GM23338 (cell line): Measurements from ENCODE around the gene PLXNB2.

Experiments
- EZH2 ChIP-seq: fragments of 200-600 bp; sonication (generic); IDR thresholded peaks from one replicate; pipeline ENCODE4 v1.8.0; 2017; ENCODE audit warnings: antibody characterized with exemption, mild to moderate bottlenecking, low read depth; ENCODE audit not compliant: unreplicated experiment
- POLR2AphosphoS5 ChIP-seq: IDR thresholded peaks from 2 replicates; pipeline ENCODE4 v1.6.1; 2016; ENCODE audit warnings: antibody characterized with exemption, low read depth
- TF ChIP-seq, protein P1 (sequence below), 2 experiments: fragments of 200-600 bp in 1 of 2; sonication (generic) in 1 of 2; conservative IDR thresholded peaks; 2 replicates each; pipeline versions ENCODE4 v1.5.1 to v1.6.1; 2016 to 2017; ENCODE audit warnings: antibody characterized with exemption in 2 of 2, low read depth in 2 of 2, mild to moderate bottlenecking in 2 of 2, moderate library complexity in 1 of 2

DNA sequence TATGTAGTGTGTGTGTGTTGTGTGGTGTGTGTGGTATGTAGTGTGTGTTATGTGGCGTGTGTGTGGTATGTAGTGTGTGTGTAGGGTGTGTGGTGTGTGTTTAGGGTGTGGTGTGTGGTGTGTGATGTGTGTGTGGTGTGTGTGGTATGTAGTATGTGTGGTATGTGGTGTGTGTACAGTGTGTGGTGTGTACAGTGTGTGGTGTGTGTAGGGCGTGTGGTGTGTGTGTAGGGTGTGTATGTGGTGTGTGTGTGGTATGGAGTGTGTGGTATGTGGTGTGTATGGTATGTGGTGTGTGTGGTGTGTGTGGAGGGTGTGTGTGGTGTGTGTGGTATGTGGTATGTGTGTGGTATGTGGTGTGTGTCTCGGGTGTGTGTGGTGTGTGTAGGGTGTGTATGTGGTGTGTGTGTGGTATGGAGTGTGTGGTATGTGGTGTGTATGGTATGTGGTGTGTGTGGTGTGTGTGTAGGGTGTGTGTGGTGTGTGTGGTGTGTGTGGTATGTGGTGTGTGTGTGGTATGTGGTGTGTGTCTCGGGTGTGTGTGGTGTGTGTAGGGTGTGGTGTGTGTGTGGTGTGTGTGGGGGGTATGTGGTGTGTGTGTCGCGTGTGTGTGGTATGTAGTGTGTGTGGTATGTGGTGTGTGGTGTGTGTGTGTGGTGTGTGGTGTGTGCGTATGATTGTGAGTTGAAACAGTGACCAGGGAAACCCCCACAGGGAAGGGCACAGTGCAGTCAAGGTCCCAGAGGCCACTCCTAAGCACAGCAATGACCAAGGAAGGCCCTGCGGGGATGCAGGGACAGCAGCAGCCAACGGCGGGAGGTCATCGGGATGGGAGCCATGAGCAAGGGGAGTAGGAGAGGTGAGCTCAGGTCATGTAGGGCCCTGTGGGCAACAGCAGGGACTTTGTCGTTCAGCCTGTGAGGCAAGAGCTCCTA, 32.8 kb upstream of the PLXNB2 start:
- TF ChIP-seq POLR2AphosphoS5: no peak
- TF ChIP-seq, protein P1, sequence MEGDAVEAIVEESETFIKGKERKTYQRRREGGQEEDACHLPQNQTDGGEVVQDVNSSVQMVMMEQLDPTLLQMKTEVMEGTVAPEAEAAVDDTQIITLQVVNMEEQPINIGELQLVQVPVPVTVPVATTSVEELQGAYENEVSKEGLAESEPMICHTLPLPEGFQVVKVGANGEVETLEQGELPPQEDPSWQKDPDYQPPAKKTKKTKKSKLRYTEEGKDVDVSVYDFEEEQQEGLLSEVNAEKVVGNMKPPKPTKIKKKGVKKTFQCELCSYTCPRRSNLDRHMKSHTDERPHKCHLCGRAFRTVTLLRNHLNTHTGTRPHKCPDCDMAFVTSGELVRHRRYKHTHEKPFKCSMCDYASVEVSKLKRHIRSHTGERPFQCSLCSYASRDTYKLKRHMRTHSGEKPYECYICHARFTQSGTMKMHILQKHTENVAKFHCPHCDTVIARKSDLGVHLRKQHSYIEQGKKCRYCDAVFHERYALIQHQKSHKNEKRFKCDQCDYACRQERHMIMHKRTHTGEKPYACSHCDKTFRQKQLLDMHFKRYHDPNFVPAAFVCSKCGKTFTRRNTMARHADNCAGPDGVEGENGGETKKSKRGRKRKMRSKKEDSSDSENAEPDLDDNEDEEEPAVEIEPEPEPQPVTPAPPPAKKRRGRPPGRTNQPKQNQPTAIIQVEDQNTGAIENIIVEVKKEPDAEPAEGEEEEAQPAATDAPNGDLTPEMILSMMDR (conservative IDR thresholded peaks at IDR 0.05; ENCODE audit: low read depth in 2 of 2): no peak
- TF ChIP-seq EZH2: no peak
